Common myeloid progenitor, CD34-positive (primary cell): ENCODE measurements around the gene RAD23B.
A peak's percentile ranks its signal among the peaks of the same experiment; 100 is the strongest.

Source experiments
- CTCF ChIA-PET: fragments of 350-600 bp; sonication (Branson Sonifier 250); formaldehyde crosslinking; loops from one replicate; lab custom pipeline; 2021; ENCODE audit warnings: antibody characterized with exemption; lab: Charles Lee
- POLR2A ChIA-PET: fragments of 350-600 bp; sonication (Branson Sonifier 250); formaldehyde crosslinking; loops from one replicate; lab custom pipeline; 2021; ENCODE audit warnings: antibody characterized with exemption; lab: Charles Lee
- DNase-seq, 3 donors: peaks; one replicate each; pipeline versions ENCODE4 v3.0.0 to v3.0.0-alpha.2; 2013
- H3K27ac ChIP-seq, 2 experiments: 1 replicate in 1 of 2; 2 replicates in 1 of 2; pipeline ENCODE4 v1.7.0; 2013; ENCODE audit warnings: inconsistent platforms in 2 of 2, low read length in 2 of 2, mild to moderate bottlenecking in 2 of 2, low read depth in 1 of 2, moderate library complexity in 1 of 2; ENCODE audit not compliant: severe bottlenecking in 2 of 2, insufficient read depth in 1 of 2, poor library complexity in 1 of 2
- H3K27me3 ChIP-seq, 5 experiments: replicated peaks in 2 of 5; 1 replicate in 3 of 5; 2 replicates in 2 of 5; pipeline versions ENCODE4 v1.6.1 to v1.7.0; 2013; ENCODE audit warnings: low read length in 4 of 5, mild to moderate bottlenecking in 2 of 5, moderate library complexity in 2 of 5, inconsistent platforms in 1 of 5; ENCODE audit not compliant: insufficient read depth in 5 of 5, control insufficient read depth in 4 of 5
- H3K36me3 ChIP-seq, 4 experiments: 1 replicate in 2 of 4; 2 replicates in 2 of 4; pipeline versions ENCODE4 v1.6.1 to v1.7.0; 2013; ENCODE audit warnings: low read length in 3 of 4, control low read depth in 1 of 4, mild to moderate bottlenecking in 1 of 4; ENCODE audit not compliant: control insufficient read depth in 4 of 4, insufficient read depth in 4 of 4
- H3K4me1 ChIP-seq, 4 experiments: 1 replicate in 3 of 4; 2 replicates in 1 of 4; pipeline versions ENCODE4 v1.6.1 to v1.7.1; 2013; ENCODE audit warnings: low read length in 3 of 4, mild to moderate bottlenecking in 3 of 4, control low read depth in 1 of 4, inconsistent platforms in 1 of 4, moderate library complexity in 1 of 4; ENCODE audit not compliant: control insufficient read depth in 4 of 4, insufficient read depth in 4 of 4; ENCODE audit errors: control extremely low read depth in 1 of 4
- H3K4me3 ChIP-seq, 7 experiments: 1 replicate in 4 of 7; 2 replicates in 3 of 7; pipeline versions ENCODE4 v1.5.1 to v1.7.0; 2013; ENCODE audit warnings: mild to moderate bottlenecking in 7 of 7, low read length in 6 of 7, moderate library complexity in 6 of 7, inconsistent platforms in 2 of 7, low read depth in 2 of 7, control low read depth in 1 of 7; ENCODE audit not compliant: insufficient read depth in 4 of 7, control insufficient read depth in 1 of 7; ENCODE audit errors: extremely low read depth in 1 of 7
- H3K9me3 ChIP-seq, 5 experiments: 1 replicate in 4 of 5; 2 replicates in 1 of 5; pipeline versions ENCODE4 v1.6.1 to v1.7.1; 2013; ENCODE audit warnings: low read length in 4 of 5, mild to moderate bottlenecking in 2 of 5, inconsistent platforms in 1 of 5, low read depth in 1 of 5, moderate library complexity in 1 of 5; ENCODE audit not compliant: control insufficient read depth in 4 of 5, insufficient read depth in 2 of 5; ENCODE audit errors: control extremely low read depth in 1 of 5
- WGBS: methylation state at CpG from one replicate; pipeline ENCODE4 v1.1.5; 2013; ENCODE audit not compliant: insufficient coverage; 5-methylcytosine and 5-hydroxymethylcytosine counted together

RAD23B gene

GRCh38 chr9:107281922-107282667 lies 984 bp upstream of the RAD23B start:
- no peaks in the 10 kb centered on the region for H3K27me3 ChIP-seq
- H3K9me3 ChIP-seq = no peaks in the 10 kb centered on the region
- H3K27ac ChIP-seq = peak overlapping the region in 1 of 2 experiments; percentile 71
- POLR2A ChIA-PET = no interaction called here
- H3K4me1 ChIP-seq = peaks cover 4 to 33% (median 28%) of the 10 kb centered on the region in 4 experiments
- CTCF ChIA-PET = interaction anchor here (1.3 to 2.6 kb wide), 4 partner anchors 13 to 59 kb away, joined by 4 to 10 read pairs (median 6); no protein-coding TSS in a partner anchor
- H3K36me3 ChIP-seq = no peaks in the 10 kb centered on the region
- peak overlapping the region; percentile 79 to 96 (median 92) for H3K4me3 ChIP-seq
- WGBS = 3% methylated on average over 7 of the region's 13 CpGs
- peak in 2 of 3 donors; percentile 9 to 18 for DNase-seq

- H3K4me1 ChIP-seq = peaks cover 4 to 37% (median 30%) of the 10 kb centered on the region in 4 experiments
- H3K27me3 ChIP-seq = no peaks in the 10 kb centered on the region
- H3K36me3 ChIP-seq = no peaks in the 10 kb centered on the region
- H3K9me3 ChIP-seq = no peaks in the 10 kb centered on the region
- WGBS = 0% methylated on average over 39 of the region's 55 CpGs
- peak overlapping the region; percentile 86 to 92 for H3K27ac ChIP-seq
- peak; percentile 72 to 91 (median 91) for DNase-seq
- H3K4me3 ChIP-seq = peak overlapping the region; percentile 79 to 96 (median 92)
- POLR2A ChIA-PET = interaction anchor here (0.5 to 0.8 kb wide), 2 partner anchors 37 to 208 kb away, joined by 3 read pairs; no protein-coding TSS in a partner anchor
- CTCF ChIA-PET = interaction anchor here (1.0 to 1.3 kb wide), 4 partner anchors 9 to 32 kb away, joined by 3 to 7 read pairs (median 4); no protein-coding TSS in a partner anchor
Measured at GRCh38 chr9:107283623-107284616, 841 bp downstream of the RAD23B start.

- WGBS = 7% methylated on average over 3 of the region's 6 CpGs
- CTCF ChIA-PET = interaction anchor here (0.8 to 1.3 kb wide), 2 partner anchors 24 to 33 kb away, joined by 3 read pairs; no protein-coding TSS in a partner anchor
- POLR2A ChIA-PET = no interaction called here
Measured at GRCh38 chr9:107284636-107285035, 1.6 kb downstream of the RAD23B start.

GRCh38 chr9:107285286-107285685 lies 2.2 kb downstream of the RAD23B start:
- Histone ChIP-seq H3K27ac (peak overlapping the region in 1 of 2 experiments; percentile 92), H3K36me3 (no peaks in the 10 kb centered on the region), H3K4me3 (peak overlapping the region in 6 of 7 experiments; percentile 4 to 96 (median 90)), H3K27me3 (no peaks in the 10 kb centered on the region), H3K4me1 (peaks cover 4 to 37% (median 30%) of the 10 kb centered on the region in 4 experiments), H3K9me3 (no peaks in the 10 kb centered on the region)
- no peak for DNase-seq
- POLR2A ChIA-PET = no interaction called here
- CTCF ChIA-PET = interaction anchor here (0.8 to 1.2 kb wide), 2 partner anchors 23 to 43 kb away, joined by 3 read pairs; no protein-coding TSS in a partner anchor
- WGBS = 20% methylated on average over 2 of the region's 6 CpGs

More at GRCh38 chr9:107284636-107285035, 1.6 kb downstream of the RAD23B start:
- Histone ChIP-seq H3K36me3 (no peaks in the 10 kb centered on the region), H3K9me3 (no peaks in the 10 kb centered on the region), H3K4me3 (peak overlapping the region in 6 of 7 experiments; percentile 81 to 96 (median 92)), H3K27me3 (no peaks in the 10 kb centered on the region), H3K4me1 (peaks cover 4 to 37% (median 30%) of the 10 kb centered on the region in 4 experiments), H3K27ac (peak overlapping the region; percentile 86 to 92)
- no peak for DNase-seq

- no peak overlapping the region for H3K27ac ChIP-seq
- CTCF ChIA-PET = interaction anchor here (1.2 kb wide), 1 partner anchor 44 kb away, joined by 3 read pairs; no protein-coding TSS in a partner anchor
Measured at GRCh38 chr9:107286057-107286456, 3.0 kb downstream of the RAD23B start.

GRCh38 chr9:107288701-107289100 lies 5.6 kb downstream of the RAD23B start:
- Histone ChIP-seq H3K9me3 (no peaks in the 10 kb centered on the region), H3K4me1 (peaks cover 4 to 24% (median 23%) of the 10 kb centered on the region in 4 experiments), H3K27me3 (no peaks in the 10 kb centered on the region), H3K27ac (no peak overlapping the region), H3K36me3 (no peaks in the 10 kb centered on the region), H3K4me3 (no peak overlapping the region)
- DNase-seq = no peak
- POLR2A ChIA-PET = no interaction called here
- CTCF ChIA-PET = no interaction called here
- WGBS = 100% methylated on average over 1 of the region's 1 CpG

More at GRCh38 chr9:107286057-107286456, 3.0 kb downstream of the RAD23B start:
- POLR2A ChIA-PET = interaction anchor here (0.9 kb wide), 1 partner anchor 50 kb away, joined by 3 read pairs; no protein-coding TSS in a partner anchor
- peaks cover 4 to 37% (median 30%) of the 10 kb centered on the region in 4 experiments for H3K4me1 ChIP-seq
- no peaks in the 10 kb centered on the region for H3K27me3 ChIP-seq
- H3K36me3 ChIP-seq = no peaks in the 10 kb centered on the region
- H3K9me3 ChIP-seq = no peaks in the 10 kb centered on the region
- peak overlapping the region in 2 of 7 experiments; percentile 16 to 95 for H3K4me3 ChIP-seq
- WGBS = 100% methylated on average over 1 of the region's 2 CpGs
- no peak for DNase-seq
